WTC11 (cell line): ENCODE measurements around the gene ANAPC13.

Source experiments
- FOXJ3 ChIP-seq: sonication (generic); formaldehyde crosslinking; IDR thresholded peaks from 2 replicates; pipeline ENCODE4 v1.9.0; 2021; ENCODE audit warnings: missing genetic modification reagents, mild to moderate bottlenecking, borderline replicate concordance
- FOXP1 ChIP-seq: sonication (generic); formaldehyde crosslinking; IDR thresholded peaks from 2 replicates; pipeline ENCODE4 v1.8.0; 2022; ENCODE audit warnings: missing genetic modification reagents, mild to moderate bottlenecking, moderate library complexity, borderline replicate concordance
- NR2C2 ChIP-seq: sonication (generic); formaldehyde crosslinking; IDR thresholded peaks from 2 replicates; pipeline ENCODE4 v1.8.0; 2022; ENCODE audit warnings: mild to moderate bottlenecking, missing genetic modification reagents
- NR3C1 ChIP-seq: sonication (generic); formaldehyde crosslinking; conservative IDR thresholded peaks from 2 replicates; pipeline ENCODE4 v1.8.1; 2023; ENCODE audit warnings: low read depth, mild to moderate bottlenecking, missing genetic modification reagents
- TEAD1 ChIP-seq: sonication (generic); formaldehyde crosslinking; IDR thresholded peaks from 2 replicates; pipeline ENCODE4 v1.8.0; 2022; ENCODE audit warnings: mild to moderate bottlenecking, missing genetic modification reagents
- TP53 ChIP-seq: sonication (generic); formaldehyde crosslinking; IDR thresholded peaks from 2 replicates; pipeline ENCODE4 v1.8.1; 2023; ENCODE audit warnings: mild to moderate bottlenecking, missing genetic modification reagents
- ZNF232 ChIP-seq: sonication (generic); formaldehyde crosslinking; IDR thresholded peaks from 2 replicates; pipeline ENCODE4 v1.8.0; 2022; ENCODE audit warnings: mild to moderate bottlenecking, missing genetic modification reagents
- TF ChIP-seq, protein P1 (sequence below): fragments of 200-600 bp; IDR thresholded peaks from 2 replicates; pipeline ENCODE4 v1.8.0; 2022; ENCODE audit warnings: antibody characterized with exemption

GRCh38 chr3:134517791-134518190 lies 32.0 kb upstream of the ANAPC13 start:
- TF ChIP-seq TP53 (CRISPR knock-in tag) (no peak), ZNF232 (CRISPR knock-in tag) (no peak), NR3C1 (CRISPR knock-in tag) (no peak), FOXP1 (CRISPR knock-in tag) (no peak), TEAD1 (CRISPR knock-in tag) (no peak), NR2C2 (CRISPR knock-in tag) (no peak), FOXJ3 (no peak)
- TF ChIP-seq, protein P1, sequence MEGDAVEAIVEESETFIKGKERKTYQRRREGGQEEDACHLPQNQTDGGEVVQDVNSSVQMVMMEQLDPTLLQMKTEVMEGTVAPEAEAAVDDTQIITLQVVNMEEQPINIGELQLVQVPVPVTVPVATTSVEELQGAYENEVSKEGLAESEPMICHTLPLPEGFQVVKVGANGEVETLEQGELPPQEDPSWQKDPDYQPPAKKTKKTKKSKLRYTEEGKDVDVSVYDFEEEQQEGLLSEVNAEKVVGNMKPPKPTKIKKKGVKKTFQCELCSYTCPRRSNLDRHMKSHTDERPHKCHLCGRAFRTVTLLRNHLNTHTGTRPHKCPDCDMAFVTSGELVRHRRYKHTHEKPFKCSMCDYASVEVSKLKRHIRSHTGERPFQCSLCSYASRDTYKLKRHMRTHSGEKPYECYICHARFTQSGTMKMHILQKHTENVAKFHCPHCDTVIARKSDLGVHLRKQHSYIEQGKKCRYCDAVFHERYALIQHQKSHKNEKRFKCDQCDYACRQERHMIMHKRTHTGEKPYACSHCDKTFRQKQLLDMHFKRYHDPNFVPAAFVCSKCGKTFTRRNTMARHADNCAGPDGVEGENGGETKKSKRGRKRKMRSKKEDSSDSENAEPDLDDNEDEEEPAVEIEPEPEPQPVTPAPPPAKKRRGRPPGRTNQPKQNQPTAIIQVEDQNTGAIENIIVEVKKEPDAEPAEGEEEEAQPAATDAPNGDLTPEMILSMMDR = no peak
